Bladder microvascular endothelial cell (primary cell): ENCODE results near the gene FXYD4. TPM values are rescaled to one million over a fixed set of nuclear protein-coding genes. Genes with fewer than 3 reads are reported as not detected.

Experiments
- total RNA-seq: library from RNA; depleted of rRNA; stranded (reverse); fragments of >200 nt; gene quantifications from 2 replicates; pipeline ENCODE4 v1.2.3, GENCODE V29; 2014

Gene FXYD4, protein sequence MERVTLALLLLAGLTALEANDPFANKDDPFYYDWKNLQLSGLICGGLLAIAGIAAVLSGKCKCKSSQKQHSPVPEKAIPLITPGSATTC
- not detected in 2 replicates for total RNA-seq

DNA sequence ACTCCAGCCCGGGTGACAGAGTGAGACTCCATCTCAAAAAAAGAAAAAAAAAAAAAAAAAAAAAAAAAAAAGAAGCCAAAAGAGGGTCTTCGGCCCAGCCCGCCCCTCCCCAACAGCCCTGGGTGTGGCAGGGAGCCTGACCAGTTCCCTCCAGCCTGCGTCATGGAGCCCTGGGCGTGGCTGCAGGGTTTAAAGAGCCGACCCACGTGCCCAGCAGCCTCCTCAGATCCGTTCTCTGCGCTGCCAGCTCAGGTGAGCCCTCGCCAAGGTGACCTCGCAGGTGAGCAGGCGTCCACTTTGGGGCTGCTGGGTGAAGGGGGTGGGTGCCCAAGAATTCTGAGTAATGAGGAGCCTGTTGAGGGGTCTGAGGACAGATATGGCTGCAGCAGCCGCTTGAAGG, at the start of gene FXYD4:
Gene FXYD4, plus strand, starts transcription at position 219 of the 400 bp plus-strand sequence. CDS start 2,111 bp downstream, outside the sequence.

GRCh38 chr10:43408710-43409384, 37.4 kb downstream of the FXYD4 start, which contains the start of gene HNRNPF:
HNRNPF (minus strand) TSS chr10:43409186; CDS start chr10:43387884, 21,302 bp downstream.

Other genes starting within 250 kb of the FXYD4 start
- gene CSGALNACT2, start 233.2 kb upstream of the FXYD4 start, total RNA-seq: 7.6 and 14.1 TPM in 2 replicates
- gene RASGEF1A, start 104.6 kb upstream of the FXYD4 start, total RNA-seq: 0.16 and 0.19 TPM in 2 replicates
- 226 and 312 TPM in 2 replicates for gene HNRNPF, start 37.5 kb downstream of the FXYD4 start, total RNA-seq
- gene ZNF487, start 65.5 kb downstream of the FXYD4 start, total RNA-seq: 2.1 and 2.5 TPM in 2 replicates
- gene ZNF239, start 203.0 kb downstream of the FXYD4 start, total RNA-seq: 0.49 and 0.94 TPM in 2 replicates
- 0.49 and 1.4 TPM in 2 replicates for gene ZNF485, start 234.8 kb downstream of the FXYD4 start, total RNA-seq